Endothelial cell of umbilical vein (primary cell): ENCODE data around the gene PUS10.

Source experiments
- CTCF ChIP-seq, 2 donors: IDR thresholded peaks; 1 replicate in 1 of 2; 2 replicates in 1 of 2; pipeline ENCODE4 v1.5.1; 2011; ENCODE audit warnings: low read length in 2 of 2, mild to moderate bottlenecking in 2 of 2, moderate library complexity in 2 of 2, control low read depth in 1 of 2, inconsistent platforms in 1 of 2, low read depth in 1 of 2; ENCODE audit not compliant: insufficient read depth in 1 of 2; ENCODE audit errors: extremely low read depth in 1 of 2
- EZH2 ChIP-seq: IDR thresholded peaks from 2 replicates; pipeline ENCODE4 v1.6.1; 2012; ENCODE audit warnings: borderline replicate concordance, low read depth, mild to moderate bottlenecking, moderate library complexity, low read length, inconsistent platforms; ENCODE audit not compliant: severe bottlenecking
- MAX ChIP-seq: IDR thresholded peaks from 2 replicates; pipeline ENCODE4 v1.6.1; 2011; ENCODE audit not compliant: insufficient read depth, insufficient read length
- POLR2A ChIP-seq: IDR thresholded peaks from 2 replicates; pipeline ENCODE4 v1.6.1; 2012; ENCODE audit warnings: low read depth, mild to moderate bottlenecking, control low read depth, low read length

DNA sequence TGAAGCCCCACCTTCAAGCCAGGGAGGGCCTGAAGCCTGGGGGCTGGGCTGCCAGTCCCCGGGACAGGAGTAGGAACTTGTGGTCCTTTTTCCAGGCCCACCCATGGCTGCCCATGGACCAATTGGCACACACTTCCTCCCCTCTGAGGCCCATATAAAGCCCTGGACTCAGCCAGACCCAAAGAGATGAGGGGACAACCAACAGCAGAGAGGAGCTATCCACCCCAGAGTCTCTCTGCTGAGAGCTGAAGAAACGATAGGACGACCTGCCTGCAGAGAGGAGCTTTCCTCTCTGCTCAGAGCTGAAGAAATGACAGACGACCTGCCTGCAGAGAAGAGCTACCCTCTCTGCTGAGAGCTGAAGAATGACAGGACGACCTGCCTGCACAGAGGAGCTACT, 44.4 kb downstream of the PUS10 start:
- TF ChIP-seq MAX (no peak), CTCF (IDR thresholded peaks at IDR 0.05; ENCODE audit: extremely low read depth in 1 of 2, insufficient read depth in 1 of 2, low read depth in 1 of 2, low read length in 2 of 2) (no peak), POLR2A (no peak), EZH2 (no peak)
